Amniotic stem cell (primary cell): ENCODE measurements around the gene NMUR1.
"Not testable (repeated sequence)": the region's sequence is repeated elsewhere in the genome, so short reads cannot be mapped to it uniquely, and the experiment has no call there.

Source experiments
- DNase-seq: peaks from one replicate; lab custom pipeline; 2025; lab: John Stamatoyannopoulos, UW

Gene NMUR1

GRCh38 chr2:231530099-231531011 is at the start of gene NMUR1:
NMUR1 (minus strand) TSS chr2:231530445; CDS start chr2:231530361, 84 bp downstream.
- DNase-seq: no peak

GRCh38 chr2:231579560-231579959 is 49.3 kb upstream of the NMUR1 start:
- DNase-seq: no peak

- DNase-seq: not testable (repeated sequence)
Measured at GRCh38 chr2:231578655-231579054, 48.4 kb upstream of the NMUR1 start.

GRCh38 chr2:231576465-231576864 is 46.2 kb upstream of the NMUR1 start:
- DNase-seq: no peak

- DNase-seq: no peak
Measured at GRCh38 chr2:231575612-231576256, 45.5 kb upstream of the NMUR1 start.

- DNase-seq: no peak
Measured at GRCh38 chr2:231573698-231574421, 43.6 kb upstream of the NMUR1 start.

- no peak for DNase-seq
Measured at GRCh38 chr2:231573096-231573495, 42.9 kb upstream of the NMUR1 start.

GRCh38 chr2:231571661-231572191 is 41.5 kb upstream of the NMUR1 start:
- DNase-seq: no peak

GRCh38 chr2:231570915-231571314 is 40.7 kb upstream of the NMUR1 start:
- not testable (repeated sequence) for DNase-seq

GRCh38 chr2:231568785-231569435 is 38.7 kb upstream of the NMUR1 start:
- DNase-seq: no peak

- DNase-seq: no peak
Measured at GRCh38 chr2:231568098-231568784, 38.0 kb upstream of the NMUR1 start.

- no peak for DNase-seq
Measured at GRCh38 chr2:231567159-231567558, 36.9 kb upstream of the NMUR1 start.

GRCh38 chr2:231565887-231566594 is 35.8 kb upstream of the NMUR1 start:
- no peak for DNase-seq

- peak; percentile 4 for DNase-seq
Measured at GRCh38 chr2:231563378-231563961, 33.2 kb upstream of the NMUR1 start.

GRCh38 chr2:231557571-231558217 is 27.4 kb upstream of the NMUR1 start:
- peak; percentile 77 for DNase-seq

GRCh38 chr2:231556981-231557380 is 26.7 kb upstream of the NMUR1 start:
- DNase-seq: no peak

- DNase-seq: not testable (repeated sequence)
Measured at GRCh38 chr2:231556496-231556895, 26.3 kb upstream of the NMUR1 start.

GRCh38 chr2:231554748-231555545 is 24.7 kb upstream of the NMUR1 start:
- no peak for DNase-seq

- no peak for DNase-seq
Measured at GRCh38 chr2:231554327-231554726, 24.1 kb upstream of the NMUR1 start.
